Epidermal melanocyte (primary cell): ENCODE measurements around the gene RBP7.
"Not testable (repeated sequence)": the region's sequence is repeated elsewhere in the genome, so short reads cannot be mapped to it uniquely, and the experiment has no call there.

ENCODE experiments used
- DNase-seq: peaks from one replicate; pipeline ENCODE4 v3.0.0; 2011; ENCODE audit warnings: low spot score; ENCODE audit not compliant: insufficient read length

Gene RBP7

GRCh38 chr1:10028956-10029500 lies 32.0 kb downstream of the RBP7 start:
- DNase-seq, result not testable (repeated sequence)

DNA sequence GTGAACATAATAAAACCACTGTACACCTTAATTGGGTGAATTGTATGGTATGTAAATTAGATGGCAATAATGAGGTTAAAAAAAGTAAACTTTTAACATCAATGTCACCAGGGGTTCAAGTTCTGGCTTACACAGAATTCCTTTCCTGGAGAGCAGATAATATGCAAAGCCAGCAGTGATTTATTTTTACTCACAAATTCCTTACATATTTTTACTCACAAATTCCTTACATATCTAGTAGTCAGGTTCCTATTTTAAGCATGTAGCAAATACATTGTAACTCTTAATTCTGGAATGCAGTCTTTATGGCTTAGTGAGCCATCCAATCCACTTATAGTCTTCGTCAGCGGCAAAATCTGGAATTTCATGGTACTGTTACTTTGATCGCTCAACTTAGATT lies 34.4 kb downstream of the RBP7 start:
- DNase-seq, result no peak

DNA sequence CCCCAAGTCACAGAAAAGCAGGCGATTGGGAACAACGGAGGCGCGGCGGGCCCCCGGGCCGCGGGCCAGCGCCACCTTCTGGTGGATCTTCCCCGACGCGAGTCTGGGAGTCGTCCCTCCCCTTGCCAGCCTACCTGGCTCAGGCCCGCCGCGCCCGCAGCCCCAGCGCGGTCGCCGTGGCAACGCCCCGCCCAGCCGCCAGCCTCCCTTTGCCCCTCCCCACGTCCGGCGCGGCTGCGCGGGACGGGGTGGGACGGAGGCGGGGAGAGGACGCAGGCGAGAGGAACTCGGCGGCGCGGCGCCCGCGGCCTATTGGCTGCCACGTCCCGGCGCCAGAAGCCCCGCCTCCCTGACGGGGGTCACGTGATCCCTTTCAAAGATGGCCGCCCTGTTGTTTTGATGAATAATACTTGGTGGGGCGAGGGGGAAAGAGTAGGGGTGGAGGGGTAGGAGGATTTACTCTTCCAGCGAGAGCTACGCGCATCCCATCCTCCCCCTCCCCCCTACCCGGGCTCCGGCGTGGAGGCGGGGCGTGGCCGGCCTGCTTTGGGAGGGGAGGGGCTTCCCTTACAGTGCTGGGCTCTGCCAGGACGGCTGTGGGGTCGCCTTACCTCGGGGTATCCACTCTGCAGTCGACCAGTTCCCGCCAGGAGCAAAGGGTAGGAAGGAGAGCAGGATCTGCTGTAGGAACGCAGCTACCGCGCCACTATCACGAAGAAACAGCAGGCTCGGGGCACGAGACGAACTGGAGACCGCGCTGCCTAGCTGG lies 35.7 kb downstream of the RBP7 start, which contains the start of gene UBE4B:
UBE4B (plus strand) TSS at position 369 of the 769 bp plus-strand sequence. CDS start 713 bp downstream, outside the sequence.
- peak; percentile 91 for DNase-seq

- DNase-seq, result no peak
Measured at GRCh38 chr1:10033359-10033845, 36.4 kb downstream of the RBP7 start.

GRCh38 chr1:10042746-10043145 lies 45.7 kb downstream of the RBP7 start:
- no peak for DNase-seq

DNA sequence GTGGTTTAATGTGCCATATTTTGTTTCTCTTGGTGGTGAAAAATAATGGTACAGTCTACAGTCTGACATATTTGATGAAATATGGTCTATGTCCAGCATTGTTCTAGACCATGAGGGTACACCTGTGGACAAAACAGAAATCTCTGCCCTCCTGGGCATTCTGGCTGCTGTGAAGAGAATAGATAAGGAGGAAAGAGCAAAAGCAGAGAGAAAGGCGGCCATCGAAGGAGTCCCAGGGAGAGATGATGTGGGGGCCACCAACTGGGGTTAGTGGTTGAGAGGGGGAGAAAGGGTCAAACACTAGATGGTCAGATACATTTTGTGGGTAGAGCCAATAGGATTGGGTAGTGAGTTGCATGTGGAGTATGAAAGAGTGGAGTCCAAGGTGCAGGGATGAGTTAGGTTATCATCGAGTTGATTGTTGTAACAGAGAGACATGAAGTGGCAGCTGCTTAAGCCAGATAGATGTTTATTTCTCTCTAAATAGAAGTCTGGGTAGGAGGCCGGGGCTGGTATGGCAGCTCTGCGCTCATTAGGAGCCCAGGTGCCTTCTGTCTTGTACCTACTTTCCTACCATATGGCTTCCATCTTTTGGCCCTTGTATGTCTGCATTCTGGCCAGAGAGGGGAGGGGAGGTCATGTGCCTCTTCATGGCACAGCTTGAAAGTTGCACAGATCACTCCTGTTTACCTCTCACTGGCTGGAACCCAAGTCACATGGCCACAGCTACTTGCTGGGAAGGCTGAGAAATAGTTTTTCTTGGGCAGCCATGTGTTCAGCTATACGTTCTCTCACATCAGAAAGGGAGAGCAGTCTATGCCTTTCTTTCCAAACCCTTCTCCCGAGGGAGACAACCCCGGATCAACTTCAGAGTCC lies 48.7 kb downstream of the RBP7 start:
- DNase-seq, result no peak

GRCh38 chr1:10046356-10047085 lies 49.5 kb downstream of the RBP7 start:
- no peak for DNase-seq

DNA sequence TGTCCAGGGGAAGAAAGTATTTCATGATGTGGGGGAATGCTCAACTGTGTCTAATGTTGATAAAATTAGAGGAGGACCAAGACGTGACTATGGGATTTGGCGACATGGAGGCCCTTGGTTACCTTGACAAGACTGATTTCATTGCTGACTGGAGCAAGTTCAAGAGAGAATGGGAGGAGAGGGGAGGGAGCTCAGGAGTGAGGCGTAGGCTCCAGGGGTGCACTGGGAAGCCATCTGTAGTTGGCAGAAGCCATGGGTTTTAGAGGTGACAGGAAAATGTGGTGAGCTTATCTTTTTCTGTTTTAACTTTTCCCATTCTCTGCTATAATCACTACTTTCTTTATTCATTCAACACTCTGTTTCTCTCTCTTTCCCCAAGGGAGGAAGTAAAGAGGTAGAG lies 51.6 kb downstream of the RBP7 start:
- no peak for DNase-seq

- DNase-seq, result no peak
Measured at GRCh38 chr1:10050611-10051010, 53.6 kb downstream of the RBP7 start.

DNA sequence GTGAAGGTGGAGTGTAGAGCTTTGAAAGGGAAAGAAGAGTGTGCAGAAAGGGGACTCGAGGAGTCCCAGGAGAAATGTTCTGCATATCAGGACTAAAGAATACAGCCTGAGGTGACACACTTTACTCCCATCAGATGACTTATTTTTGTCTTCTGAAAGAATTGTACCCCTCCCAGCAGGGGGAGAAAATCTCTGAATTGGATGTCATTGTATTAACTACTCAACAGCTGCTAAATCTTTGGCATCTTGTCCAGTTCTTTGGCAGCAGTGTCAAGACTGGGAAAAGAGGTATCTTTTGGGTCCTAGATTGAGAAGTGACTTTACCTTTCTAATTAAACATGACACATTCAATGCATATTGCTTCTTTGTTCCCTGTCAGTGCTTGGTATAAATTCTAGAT lies 54.6 kb downstream of the RBP7 start:
- DNase-seq, result no peak

DNA sequence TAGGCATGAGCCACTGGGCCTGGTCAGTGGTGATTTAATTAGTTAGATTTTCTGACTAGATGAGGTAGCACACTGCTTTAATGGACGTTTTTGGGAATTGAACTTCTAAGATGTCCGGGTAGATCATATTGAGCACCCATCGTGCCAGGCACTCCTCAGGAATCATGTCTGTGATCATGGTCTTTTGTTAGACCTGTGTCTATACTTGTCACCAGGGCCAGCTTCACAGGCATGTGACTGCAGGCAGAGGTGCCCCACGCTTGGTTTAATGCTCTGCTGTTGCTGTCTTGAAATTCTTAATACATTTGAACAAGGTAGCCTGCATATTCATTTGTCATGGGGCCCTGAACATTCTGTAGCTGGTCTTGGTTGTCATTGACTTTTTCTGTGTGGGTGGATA lies 55.3 kb downstream of the RBP7 start:
- DNase-seq, result no peak

DNA sequence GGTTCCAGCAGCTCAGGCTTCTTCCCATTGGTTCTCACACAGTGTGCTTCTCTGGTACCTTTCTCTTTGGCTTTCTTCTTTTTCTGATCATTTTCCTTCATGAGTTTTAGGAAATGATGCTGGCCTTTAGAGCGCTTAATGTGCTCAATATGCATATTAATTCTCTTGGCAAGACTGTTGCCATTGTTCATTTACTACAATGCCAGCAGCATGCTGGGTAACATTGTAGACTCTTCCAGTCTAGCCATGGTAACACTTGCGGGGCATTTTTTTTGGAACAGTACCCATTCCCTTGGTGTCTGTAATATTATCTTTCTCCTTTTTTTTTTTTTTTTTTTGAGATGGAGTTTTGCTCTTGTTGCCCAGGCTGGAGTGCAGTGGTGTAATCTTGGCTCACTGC lies 57.4 kb downstream of the RBP7 start:
- DNase-seq, result no peak

DNA sequence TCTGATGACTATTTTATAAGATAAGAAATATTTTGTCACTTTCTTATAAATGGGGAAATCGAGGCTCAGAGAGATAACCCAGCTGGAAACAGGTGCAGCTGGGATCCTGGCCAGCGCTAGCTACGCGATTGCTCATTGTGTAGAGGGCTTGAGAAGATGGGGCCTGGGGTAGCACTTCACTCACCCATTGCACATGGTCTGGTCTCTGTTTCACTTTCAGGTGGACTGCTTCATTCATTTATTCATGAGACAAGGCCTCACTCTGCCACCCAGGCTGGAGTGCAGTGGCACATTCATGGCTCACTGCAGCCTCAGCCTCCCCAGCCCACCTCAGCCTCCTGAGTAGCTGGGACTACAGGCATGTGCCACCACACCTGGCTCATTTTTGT lies 59.6 kb downstream of the RBP7 start:
- DNase-seq, result no peak

DNA sequence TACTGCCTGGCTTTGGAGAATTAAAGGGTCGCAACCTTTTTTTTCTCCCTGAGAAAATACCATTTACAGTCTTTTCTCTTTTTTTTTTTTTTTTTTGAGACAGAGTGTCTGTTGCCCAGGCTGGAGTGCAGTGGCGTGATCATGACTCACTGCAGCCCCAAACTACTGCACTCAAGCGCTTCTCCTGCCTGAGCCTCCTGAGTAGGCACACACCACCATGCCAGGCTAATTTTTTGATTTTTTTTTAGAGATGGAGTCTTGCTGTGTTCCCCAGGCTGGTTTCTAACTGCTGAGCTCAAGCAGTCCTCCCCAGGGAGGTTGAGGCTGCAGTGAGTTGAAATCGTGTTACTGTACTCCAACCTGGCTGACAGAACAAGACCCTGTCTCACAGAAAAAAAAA lies 60.3 kb downstream of the RBP7 start:
- no peak for DNase-seq

DNA sequence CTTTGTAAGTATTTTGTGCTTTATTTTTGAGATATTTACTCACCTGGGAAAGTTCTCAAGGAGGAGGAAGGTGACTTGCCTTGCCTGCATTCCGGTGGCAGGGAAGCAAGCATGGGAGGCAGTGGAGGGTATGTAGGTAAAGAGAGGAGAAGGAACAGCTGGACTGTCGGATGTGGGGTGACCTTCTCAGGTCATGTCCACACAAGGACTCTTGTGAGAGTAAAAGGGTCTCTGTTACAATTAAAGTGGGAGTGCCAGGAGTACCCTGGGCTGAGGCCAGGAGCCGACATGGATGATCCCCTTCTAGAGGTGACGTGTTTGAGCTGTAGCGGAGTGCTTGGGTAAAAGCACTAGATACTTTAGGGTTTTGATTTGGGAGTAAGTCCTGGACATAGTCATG lies 60.8 kb downstream of the RBP7 start:
- DNase-seq, result no peak

- DNase-seq, result no peak
Measured at GRCh38 chr1:10059342-10059718, 62.3 kb downstream of the RBP7 start.

- no peak for DNase-seq
Measured at GRCh38 chr1:10060311-10061100, 63.5 kb downstream of the RBP7 start.

DNA sequence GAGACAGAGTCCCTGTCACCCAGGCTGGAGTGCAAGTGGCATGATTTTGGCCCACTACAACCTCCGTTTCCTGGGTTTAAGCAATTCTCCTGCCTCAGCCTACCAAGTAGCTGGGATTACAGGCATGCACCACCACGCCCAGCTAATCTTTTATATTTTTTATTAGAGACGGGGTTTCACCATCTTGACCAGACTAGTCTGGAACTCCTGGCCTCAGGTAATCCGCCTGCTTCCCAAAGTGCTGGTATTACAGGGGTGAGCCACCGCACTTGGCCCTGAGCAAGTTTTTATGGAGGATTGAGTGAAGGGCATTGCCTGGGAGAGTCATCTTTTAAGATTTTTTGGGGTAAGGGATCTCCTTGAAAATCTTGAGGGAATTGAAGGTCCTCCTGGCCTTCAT lies 64.2 kb downstream of the RBP7 start:
- no peak for DNase-seq

DNA sequence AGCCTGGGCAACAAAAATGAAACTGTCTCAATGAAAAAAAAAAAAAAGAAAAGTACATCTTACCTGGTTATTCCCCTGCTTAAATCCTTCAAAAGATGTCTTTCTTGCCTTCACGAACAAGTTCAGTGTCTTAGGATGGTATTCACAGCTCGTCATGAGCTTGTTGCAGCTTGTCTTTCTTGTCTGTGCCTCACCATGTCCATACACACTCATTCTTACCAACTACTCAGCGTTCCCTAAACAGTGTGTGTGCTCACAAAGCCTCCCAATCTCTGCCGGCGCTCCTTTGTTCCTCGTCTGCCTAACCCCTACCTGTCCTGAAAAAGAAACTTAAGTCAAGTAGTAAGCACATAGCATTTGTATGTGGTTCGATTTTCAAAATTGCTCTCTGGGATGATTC lies 66.8 kb downstream of the RBP7 start:
- no peak for DNase-seq

GRCh38 chr1:10064416-10065343 lies 67.7 kb downstream of the RBP7 start:
- DNase-seq, result no peak
